Measurements from ENCODE around the gene AKTIP.
"Not testable (repeated sequence)": the region's sequence is repeated elsewhere in the genome, so short reads cannot be mapped to it uniquely, and the experiment has no call there.

The AKTIP gene

GRCh38 chr16:53515811-53516210 lies 12.8 kb upstream of the AKTIP start:
- no peak for DNase-seq (ENCODE audit: low read depth)

- no peak for DNase-seq (ENCODE audit: low read depth)
These were observed 12.2 kb upstream of the AKTIP start for GRCh38 chr16:53515259-53515658.

GRCh38 chr16:53512795-53513194 lies 9.8 kb upstream of the AKTIP start:
- DNase-seq (ENCODE audit: low read depth): not testable (repeated sequence)

DNA sequence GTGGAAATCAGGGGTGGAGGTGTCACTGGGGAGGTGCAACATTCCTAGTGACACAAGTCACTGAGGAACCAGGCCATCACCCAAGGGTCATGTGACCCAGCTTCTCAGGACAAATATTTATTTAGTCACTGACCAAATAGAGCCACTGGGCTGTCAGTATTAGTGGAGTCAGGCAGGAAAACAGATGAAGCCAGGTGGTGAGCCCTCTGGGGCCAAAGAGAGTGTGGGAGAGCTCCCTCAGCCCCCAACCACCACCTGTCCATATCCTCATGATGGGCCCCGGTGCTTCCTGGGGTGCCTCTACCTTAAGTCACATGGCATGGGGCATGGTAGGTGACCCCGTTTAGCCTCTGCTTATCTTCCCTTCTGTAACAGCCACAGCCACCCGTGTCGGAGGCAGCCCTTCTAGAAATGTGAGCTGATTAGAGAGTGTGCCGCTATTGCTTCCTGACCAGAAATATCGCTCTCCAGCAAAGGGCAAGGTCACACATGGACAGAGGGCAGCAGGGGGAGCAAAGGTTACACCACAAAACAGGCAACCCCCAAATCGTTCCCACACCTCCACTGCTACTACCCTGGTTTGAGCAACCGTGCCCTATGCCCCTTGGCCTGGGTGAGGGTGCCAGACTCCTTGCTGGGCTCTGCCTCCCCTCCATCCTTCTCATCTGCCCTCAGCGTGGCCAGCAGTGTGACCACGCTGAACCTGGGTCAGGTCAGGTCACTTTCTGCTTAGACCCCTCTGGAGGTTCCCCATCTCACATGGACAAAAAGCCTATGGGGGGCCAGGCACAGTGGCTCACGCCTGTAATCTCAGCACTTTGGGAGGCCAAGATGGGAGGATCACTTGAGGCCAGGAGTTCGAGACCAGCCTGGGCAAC lies 8.6 kb upstream of the AKTIP start:
- no peak for DNase-seq (ENCODE audit: low read depth)

DNA sequence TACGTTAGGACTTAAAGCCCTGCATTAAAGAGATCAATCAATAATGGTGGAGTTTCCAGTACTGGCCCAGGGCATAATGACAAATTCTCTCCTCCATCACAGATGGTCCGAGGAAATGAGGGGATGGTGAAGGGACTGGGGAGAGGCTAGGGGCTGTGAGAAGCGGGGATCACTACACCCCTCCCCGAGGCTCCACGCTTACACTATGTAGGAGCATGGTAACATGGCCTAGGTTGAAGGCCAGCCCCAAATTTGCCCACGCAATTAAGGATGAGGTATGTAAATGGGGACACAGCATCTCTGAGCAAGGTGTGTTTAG lies 8.0 kb upstream of the AKTIP start:
- DNase-seq (ENCODE audit: low read depth): no peak

DNA sequence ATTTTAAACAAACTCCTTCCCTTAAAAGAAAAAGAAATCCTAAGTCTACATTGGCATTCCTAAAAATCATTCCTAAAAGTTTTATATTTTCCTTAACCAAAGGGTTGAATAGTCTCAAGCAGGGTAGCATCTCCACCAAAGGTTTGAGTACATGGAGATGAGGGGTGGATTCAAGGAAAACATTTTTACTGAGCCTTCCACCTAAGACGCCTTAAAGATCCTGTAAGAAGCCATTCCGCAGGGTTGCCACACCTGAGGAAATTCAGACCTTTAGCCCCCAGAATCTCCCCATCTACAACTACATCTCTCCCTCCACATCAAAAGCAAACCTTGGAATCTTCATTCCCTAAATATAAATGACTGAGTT lies 7.7 kb upstream of the AKTIP start:
- no peak for DNase-seq (ENCODE audit: low read depth)

DNA sequence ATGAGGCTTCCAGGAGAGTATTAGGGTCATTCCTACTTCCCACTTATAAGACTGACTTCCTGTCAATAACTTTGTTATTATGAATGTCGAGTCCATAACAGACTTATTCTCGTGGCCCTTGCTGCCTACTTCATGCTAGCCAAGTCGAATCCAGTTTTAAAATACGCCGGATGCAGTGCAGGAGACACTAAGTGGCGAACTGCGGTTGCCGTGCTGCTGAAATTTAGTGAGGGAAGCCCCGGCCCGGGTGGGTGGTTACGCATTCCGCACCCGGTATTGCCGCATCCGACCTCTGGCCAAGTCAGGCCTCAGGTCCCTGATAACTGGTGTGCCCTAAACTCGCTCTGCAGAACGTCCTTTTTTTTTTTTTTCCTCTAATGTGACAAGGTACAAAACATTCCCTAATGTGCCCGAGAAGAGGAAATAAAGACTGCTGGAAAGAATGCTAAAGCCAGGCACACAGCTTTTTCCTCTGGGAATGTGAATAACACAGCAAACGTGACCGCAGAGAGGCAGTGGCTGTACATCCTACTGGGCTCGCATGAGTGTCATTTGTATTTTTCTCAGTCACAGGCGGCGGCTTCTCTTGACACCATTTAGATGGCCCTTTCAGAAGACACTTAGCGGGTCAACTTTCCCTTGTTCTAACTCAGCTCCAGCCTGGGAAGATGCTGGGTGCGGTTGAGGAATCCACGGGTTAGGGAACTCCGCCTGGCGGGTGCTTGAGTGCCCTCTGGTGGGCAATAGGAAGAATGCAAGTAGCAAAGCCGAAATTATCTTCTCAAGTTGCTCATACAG lies 7.1 kb upstream of the AKTIP start:
- no peak for DNase-seq (ENCODE audit: low read depth)

- DNase-seq (ENCODE audit: low read depth): no peak
These were observed 4.6 kb upstream of the AKTIP start for GRCh38 chr16:53507464-53508179.

DNA sequence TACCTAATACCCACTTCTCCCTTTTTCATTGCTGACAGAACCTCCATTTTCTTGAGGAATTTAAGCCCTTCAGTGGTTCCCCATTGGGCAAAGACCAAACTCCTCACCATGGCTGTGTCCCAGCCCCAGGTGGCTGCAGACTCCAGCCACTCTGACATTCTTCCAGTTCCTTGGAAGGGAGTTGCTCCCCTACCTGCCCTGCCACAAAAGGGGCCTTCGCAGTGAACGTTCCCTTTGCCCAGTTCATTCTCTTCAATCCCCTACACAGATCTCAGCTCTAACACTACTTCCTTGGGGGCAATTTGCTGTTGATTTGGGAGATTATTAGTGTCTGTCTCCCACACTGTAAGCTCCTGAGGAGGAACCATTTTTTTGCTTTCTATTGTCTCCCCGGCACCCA lies 3.2 kb upstream of the AKTIP start:
- DNase-seq (ENCODE audit: low read depth): no peak

- DNase-seq (ENCODE audit: low read depth): no peak
These were observed 1.7 kb upstream of the AKTIP start for GRCh38 chr16:53504665-53505064.

DNA sequence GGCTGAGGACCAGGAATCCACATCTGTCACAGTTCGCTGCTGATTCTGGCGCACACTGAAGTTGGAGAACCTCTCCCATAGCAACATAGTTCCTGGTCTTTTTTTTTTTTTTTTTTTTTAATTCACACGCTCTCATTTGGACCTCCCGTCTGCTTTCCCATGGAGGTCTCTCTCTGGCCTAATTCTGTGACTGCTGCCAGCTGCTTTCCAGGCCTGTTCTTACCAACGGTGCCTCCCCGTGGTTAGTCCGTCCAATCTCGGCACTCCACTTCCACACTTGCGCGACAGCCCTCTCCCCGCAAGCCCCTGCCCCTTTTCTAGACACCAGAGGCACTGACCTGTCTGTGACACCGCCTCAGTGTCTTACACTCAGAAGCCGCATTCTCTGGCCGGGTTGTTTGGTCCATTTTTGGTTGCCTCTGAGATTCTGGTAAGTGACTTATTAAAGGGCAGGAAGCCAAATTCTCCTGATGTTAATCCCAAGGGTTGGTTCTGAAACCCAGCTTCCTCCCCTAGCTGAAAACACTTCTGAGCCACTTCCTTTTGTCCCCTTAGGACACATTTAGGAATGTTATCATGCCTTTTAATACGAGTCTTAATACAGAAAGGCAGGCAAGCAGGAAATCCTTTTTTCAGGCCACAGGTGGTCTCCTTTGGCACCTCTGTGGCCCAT lies 1.1 kb upstream of the AKTIP start:
- DNase-seq (ENCODE audit: low read depth): no peak

GRCh38 chr16:53503270-53503923 lies 388 bp upstream of the AKTIP start:
- peak; percentile 99 for DNase-seq (ENCODE audit: low read depth)

DNA sequence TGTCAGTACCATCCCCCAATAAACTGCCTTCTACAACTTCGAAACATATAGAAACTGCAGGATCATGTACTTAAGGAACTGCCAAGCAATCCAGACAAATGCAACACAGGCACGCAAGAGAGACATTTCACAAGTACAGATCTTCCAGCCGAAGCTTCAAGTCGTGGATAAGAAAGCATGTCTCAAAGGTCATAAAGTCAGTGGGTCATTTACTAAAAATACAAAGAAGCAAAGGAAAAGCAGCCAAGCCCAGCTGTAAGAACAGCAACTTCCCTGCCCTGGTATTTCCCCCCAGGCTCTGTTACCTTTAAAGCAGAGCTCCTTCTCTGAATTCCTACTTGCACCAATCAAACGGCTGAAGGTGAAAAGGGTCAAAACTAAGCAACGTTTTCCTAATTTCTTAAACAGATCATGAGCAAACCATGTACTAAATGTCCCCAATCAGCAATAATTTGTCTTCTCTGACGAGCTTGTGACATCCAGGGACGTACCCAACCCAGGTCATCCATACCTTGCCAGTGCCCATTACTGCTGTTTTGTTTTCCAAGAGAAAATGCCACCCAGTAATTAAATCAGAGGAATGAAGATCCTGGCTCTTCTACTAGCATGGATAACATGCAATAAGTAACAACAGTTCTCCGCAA lies 1.7 kb downstream of the AKTIP start:
- no peak for DNase-seq (ENCODE audit: low read depth)

DNA sequence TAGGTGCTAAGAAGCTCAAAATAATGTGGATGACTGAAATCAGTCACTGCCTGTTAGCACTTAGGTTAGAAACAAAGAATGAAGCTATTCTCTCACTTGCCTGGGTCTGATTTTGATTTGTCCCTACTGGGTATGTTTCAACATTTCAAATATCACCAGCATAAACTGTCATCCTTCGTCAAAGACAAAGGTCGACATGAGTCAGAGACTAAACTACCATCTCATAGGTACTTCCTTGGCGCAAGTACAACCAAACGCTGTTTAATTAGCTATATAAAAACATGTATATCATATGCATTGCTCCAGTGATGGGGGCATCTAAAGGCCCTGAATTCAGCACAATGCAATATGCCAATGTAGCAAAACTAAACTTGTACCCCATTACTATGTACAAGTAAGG lies 4.0 kb downstream of the AKTIP start:
- no peak for DNase-seq (ENCODE audit: low read depth)

DNA sequence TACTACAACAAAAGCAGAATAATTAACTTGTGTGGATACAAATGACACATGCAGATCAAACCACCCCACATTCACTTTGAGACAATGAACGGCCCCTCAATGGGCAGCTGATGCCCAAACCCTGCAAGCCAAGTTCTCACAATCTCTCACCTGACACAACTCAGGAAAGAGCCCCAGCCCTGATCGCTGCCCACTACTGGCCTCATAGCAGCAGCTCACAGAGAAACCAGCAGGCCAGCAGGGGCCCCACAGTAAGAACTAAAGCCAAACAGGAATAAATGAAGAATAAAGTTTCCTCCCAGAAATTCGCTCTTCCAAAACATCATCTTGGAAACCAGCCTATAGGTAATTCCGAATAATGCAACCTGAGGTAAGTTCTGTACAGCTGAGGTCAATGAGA lies 7.7 kb downstream of the AKTIP start:
- DNase-seq (ENCODE audit: low read depth): no peak

GRCh38 chr16:53494636-53495035 lies 8.4 kb downstream of the AKTIP start:
- no peak for DNase-seq (ENCODE audit: low read depth)

DNA sequence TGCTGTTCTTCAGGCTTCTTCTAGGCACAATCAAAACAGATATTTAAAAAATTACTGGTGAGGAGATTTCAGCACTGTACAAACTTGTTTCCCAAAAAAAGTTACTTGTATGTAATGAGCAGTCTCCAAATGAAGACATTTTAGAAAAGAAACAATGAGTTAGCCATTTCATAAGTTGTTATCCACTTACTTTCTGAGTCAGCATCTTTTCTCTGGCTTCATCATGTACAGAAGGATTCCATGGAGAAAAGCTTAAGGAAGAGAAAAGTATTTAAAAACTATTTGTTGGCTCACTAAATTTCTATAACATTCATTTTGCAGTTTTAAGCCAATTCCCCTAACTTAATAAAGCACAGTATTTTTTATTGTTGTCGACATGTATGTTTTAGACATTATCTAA lies 10.5 kb downstream of the AKTIP start:
- no peak for DNase-seq (ENCODE audit: low read depth)

DNA sequence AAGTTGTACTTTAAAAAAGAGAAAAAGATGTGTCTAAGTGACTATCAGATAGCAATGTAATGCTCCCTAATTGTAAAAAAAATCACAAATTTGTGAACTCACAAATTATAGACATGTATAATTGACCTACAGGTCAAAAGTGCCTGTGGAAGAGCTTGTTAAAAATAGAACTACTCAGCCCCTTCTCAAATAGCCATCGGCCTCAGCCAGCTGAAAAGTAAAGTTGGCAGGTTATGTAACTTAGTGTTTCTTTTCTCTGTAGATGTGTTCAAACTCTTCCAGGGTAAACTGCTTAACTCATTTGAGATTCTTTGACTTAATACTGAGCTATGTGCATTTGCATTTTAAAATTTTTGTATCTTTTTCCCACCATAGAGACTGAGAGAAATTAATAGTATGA lies 13.3 kb downstream of the AKTIP start:
- DNase-seq (ENCODE audit: low read depth): no peak

GRCh38 chr16:53486230-53486629 lies 16.8 kb downstream of the AKTIP start:
- no peak for DNase-seq (ENCODE audit: low read depth)

GRCh38 chr16:53484542-53484941 lies 18.5 kb downstream of the AKTIP start:
- DNase-seq (ENCODE audit: low read depth): no peak

GRCh38 chr16:53482123-53482522 lies 20.9 kb downstream of the AKTIP start:
- no peak for DNase-seq (ENCODE audit: low read depth)
